Measurements from ENCODE around the gene FADS3. TPM values are rescaled to one million over a fixed set of nuclear protein-coding genes. Genes with fewer than 3 reads are reported as not detected.

The FADS3 gene
- total and polyA plus RNA-seq, 9 of the 15 experiments (the other 6 are each of a cell fraction or from before 2014, with no cell fraction given), result 0.97 to 148 (median 92.7) TPM

DNA sequence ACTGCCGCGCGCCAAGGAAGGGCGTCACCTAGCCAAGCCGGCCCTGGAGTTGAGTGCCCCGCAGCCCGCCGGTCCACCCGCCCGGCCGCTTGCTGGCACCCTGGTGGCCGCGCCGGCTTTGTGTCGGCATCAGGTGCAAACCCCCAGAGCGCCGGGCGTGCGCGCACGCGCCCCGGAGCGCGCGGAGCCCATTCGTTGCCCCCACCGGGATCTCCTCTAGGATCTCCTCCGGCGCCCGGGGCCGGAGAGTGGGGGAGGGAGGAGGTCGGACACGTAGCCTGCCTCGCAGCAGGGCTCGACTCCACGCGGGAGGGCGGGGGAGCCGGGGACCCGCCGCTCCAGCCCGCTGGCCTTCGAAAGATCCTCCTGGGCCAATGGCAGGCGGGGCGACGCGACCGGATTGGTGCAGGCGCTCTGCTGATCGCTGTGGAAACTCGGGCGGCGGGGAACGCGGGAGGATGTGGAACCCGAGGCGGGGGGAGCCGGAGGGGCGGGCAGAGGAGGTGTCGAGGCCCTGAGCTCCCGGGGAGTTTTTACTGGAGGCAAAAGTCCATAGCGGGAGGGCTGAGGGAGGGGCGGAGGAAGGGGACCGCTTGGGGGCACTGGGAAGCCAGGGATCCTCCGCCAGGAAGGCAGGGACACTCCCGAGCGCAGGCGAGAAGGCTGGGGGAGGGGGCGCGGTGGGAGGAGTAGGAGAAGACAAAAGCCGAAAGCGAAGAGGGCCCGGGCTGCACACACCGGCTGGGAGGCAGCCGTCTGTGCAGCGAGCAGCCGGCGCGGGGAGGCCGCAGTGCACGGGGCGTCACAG, 63.6 kb downstream of the FADS3 start, which contains the start of gene FADS2:
Gene FADS2 (plus strand): TSS at position 730 of the 808 bp plus-strand sequence. CDS start 91 bp downstream, outside the sequence.
- ChIA-PET CTCF (ENCODE audit: low intra/inter-chr PET ratio) (no interaction called here), POLR2A (no interaction called here)
- H3K27me3 ChIP-seq (ENCODE audit: control insufficient read depth in 2 of 2, insufficient read depth in 2 of 2, low read length in 2 of 2), result no peaks in the 10 kb centered on the region
- no peak within 1 kb of the TSS for H3K27ac ChIP-seq (ENCODE audit: extremely low read depth, low read depth, low read length)
- no peaks in the 10 kb centered on the region for H3K9me3 ChIP-seq (replicated peaks; ENCODE audit: control insufficient read depth, insufficient read depth, low read depth, low read length)
- H4K20me1 ChIP-seq (replicated peaks; ENCODE audit: control insufficient read depth, insufficient read depth, low read length), result no peaks in the 10 kb centered on the region
- no peak within 1 kb of the TSS for H3K4me3 ChIP-seq
- no TSS peak for BruUV-seq (replicated peaks)
- peaks cover 7% of the 10 kb centered on the region for H3K36me3 ChIP-seq (ENCODE audit: control insufficient read depth, insufficient read depth, low read length)
- FAIRE-seq, result no peak
- in situ Hi-C loops (cut with MboI), result no loop called here
- H3K9me1 ChIP-seq (ENCODE audit: control insufficient read depth, insufficient read depth, low read length), result no peaks in the 10 kb centered on the region
- H3K4me1 ChIP-seq (replicated peaks in 1 of 2; ENCODE audit: control insufficient read depth in 2 of 2, insufficient read depth in 2 of 2, low read length in 2 of 2), result peaks cover 0 to 21% of the 10 kb centered on the region in 2 experiments; a peak in 3 of 5 replicates
- no peak within 1 kb of the TSS for H2AFZ ChIP-seq (ENCODE audit: low read depth, low read length)
- WGBS (ENCODE audit: insufficient coverage, low coverage, missing lambda C conversion rate), result 98% methylated on average over 19 of the region's 83 CpGs
- no peaks in the 10 kb centered on the region for H3K79me2 ChIP-seq (ENCODE audit: control insufficient read depth, insufficient read depth, low read length)
- intact Hi-C loops (cut with micrococcal nuclease), result no loop called here
- H3K9ac ChIP-seq (ENCODE audit: insufficient read depth in 1 of 2, low read depth in 2 of 2, low read length in 2 of 2), result 0 out of 4 replicates have a peak within 1 kb of the TSS, but pooled peaks of 1 of the 2 experiments have one; percentile 20
- no peak for DNase-seq (ENCODE audit: extremely low read depth in 1 of 4, low spot score in 3 of 4)
- no peak within 1 kb of the TSS for H3K4me2 ChIP-seq (ENCODE audit: insufficient read depth, low read length)
- no peak for ATAC-seq
- TF ChIP-seq, protein P1, sequence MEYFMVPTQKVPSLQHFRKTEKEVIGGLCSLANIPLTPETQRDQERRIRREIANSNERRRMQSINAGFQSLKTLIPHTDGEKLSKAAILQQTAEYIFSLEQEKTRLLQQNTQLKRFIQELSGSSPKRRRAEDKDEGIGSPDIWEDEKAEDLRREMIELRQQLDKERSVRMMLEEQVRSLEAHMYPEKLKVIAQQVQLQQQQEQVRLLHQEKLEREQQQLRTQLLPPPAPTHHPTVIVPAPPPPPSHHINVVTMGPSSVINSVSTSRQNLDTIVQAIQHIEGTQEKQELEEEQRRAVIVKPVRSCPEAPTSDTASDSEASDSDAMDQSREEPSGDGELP (CRISPR knock-in tag; IDR thresholded peaks at IDR 0.05; ENCODE audit: borderline replicate concordance), result no peak
- TF ChIP-seq HOXB6 (CRISPR knock-in tag; IDR thresholded peaks at IDR 0.05; ENCODE audit: borderline replicate concordance), result no peak
- TF ChIP-seq, protein P2, sequence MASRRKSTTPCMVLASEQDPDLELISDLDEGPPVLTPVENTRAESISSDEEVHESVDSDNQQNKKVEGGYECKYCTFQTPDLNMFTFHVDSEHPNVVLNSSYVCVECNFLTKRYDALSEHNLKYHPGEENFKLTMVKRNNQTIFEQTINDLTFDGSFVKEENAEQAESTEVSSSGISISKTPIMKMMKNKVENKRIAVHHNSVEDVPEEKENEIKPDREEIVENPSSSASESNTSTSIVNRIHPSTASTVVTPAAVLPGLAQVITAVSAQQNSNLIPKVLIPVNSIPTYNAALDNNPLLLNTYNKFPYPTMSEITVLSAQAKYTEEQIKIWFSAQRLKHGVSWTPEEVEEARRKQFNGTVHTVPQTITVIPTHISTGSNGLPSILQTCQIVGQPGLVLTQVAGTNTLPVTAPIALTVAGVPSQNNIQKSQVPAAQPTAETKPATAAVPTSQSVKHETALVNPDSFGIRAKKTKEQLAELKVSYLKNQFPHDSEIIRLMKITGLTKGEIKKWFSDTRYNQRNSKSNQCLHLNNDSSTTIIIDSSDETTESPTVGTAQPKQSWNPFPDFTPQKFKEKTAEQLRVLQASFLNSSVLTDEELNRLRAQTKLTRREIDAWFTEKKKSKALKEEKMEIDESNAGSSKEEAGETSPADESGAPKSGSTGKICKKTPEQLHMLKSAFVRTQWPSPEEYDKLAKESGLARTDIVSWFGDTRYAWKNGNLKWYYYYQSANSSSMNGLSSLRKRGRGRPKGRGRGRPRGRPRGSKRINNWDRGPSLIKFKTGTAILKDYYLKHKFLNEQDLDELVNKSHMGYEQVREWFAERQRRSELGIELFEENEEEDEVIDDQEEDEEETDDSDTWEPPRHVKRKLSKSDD (conservative IDR thresholded peaks at IDR 0.05; ENCODE audit: low read length), result no peak
- TF ChIP-seq, protein P3, sequence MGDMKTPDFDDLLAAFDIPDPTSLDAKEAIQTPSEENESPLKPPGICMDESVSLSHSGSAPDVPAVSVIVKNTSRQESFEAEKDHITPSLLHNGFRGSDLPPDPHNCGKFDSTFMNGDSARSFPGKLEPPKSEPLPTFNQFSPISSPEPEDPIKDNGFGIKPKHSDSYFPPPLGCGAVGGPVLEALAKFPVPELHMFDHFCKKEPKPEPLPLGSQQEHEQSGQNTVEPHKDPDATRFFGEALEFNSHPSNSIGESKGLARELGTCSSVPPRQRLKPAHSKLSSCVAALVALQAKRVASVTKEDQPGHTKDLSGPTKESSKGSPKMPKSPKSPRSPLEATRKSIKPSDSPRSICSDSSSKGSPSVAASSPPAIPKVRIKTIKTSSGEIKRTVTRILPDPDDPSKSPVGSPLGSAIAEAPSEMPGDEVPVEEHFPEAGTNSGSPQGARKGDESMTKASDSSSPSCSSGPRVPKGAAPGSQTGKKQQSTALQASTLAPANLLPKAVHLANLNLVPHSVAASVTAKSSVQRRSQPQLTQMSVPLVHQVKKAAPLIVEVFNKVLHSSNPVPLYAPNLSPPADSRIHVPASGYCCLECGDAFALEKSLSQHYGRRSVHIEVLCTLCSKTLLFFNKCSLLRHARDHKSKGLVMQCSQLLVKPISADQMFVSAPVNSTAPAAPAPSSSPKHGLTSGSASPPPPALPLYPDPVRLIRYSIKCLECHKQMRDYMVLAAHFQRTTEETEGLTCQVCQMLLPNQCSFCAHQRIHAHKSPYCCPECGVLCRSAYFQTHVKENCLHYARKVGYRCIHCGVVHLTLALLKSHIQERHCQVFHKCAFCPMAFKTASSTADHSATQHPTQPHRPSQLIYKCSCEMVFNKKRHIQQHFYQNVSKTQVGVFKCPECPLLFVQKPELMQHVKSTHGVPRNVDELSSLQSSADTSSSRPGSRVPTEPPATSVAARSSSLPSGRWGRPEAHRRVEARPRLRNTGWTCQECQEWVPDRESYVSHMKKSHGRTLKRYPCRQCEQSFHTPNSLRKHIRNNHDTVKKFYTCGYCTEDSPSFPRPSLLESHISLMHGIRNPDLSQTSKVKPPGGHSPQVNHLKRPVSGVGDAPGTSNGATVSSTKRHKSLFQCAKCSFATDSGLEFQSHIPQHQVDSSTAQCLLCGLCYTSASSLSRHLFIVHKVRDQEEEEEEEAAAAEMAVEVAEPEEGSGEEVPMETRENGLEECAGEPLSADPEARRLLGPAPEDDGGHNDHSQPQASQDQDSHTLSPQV (IDR thresholded peaks at IDR 0.05), result 0 out of 2 replicates have a peak, but pooled peaks have one; percentile 18
- TF ChIP-seq OTX1 (CRISPR knock-in tag; IDR thresholded peaks at IDR 0.05), result no peak
- TF ChIP-seq, protein P4, sequence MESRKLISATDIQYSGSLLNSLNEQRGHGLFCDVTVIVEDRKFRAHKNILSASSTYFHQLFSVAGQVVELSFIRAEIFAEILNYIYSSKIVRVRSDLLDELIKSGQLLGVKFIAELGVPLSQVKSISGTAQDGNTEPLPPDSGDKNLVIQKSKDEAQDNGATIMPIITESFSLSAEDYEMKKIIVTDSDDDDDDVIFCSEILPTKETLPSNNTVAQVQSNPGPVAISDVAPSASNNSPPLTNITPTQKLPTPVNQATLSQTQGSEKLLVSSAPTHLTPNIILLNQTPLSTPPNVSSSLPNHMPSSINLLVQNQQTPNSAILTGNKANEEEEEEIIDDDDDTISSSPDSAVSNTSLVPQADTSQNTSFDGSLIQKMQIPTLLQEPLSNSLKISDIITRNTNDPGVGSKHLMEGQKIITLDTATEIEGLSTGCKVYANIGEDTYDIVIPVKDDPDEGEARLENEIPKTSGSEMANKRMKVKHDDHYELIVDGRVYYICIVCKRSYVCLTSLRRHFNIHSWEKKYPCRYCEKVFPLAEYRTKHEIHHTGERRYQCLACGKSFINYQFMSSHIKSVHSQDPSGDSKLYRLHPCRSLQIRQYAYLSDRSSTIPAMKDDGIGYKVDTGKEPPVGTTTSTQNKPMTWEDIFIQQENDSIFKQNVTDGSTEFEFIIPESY (CRISPR knock-in tag; IDR thresholded peaks at IDR 0.05), result peak; percentile 95
- no peak for TF ChIP-seq CBX1 (IDR thresholded peaks at IDR 0.05; ENCODE audit: low read depth)
- TF ChIP-seq POLR2G (IDR thresholded peaks at IDR 0.05; ENCODE audit: low read depth, low read length), result peak; percentile 68
- no peak for TF ChIP-seq TAF1 (IDR thresholded peaks at IDR 0.05; ENCODE audit: control insufficient read depth, extremely low read depth, insufficient read depth, low read length, severe bottlenecking)
- TF ChIP-seq MIER1 (IDR thresholded peaks at IDR 0.05; ENCODE audit: low read depth), result no peak

Measured in K562 (cell line).